ENCODE data around the gene INS.
"Not testable (repeated sequence)": the region's sequence is repeated elsewhere in the genome, so short reads cannot be mapped to it uniquely, and the experiment has no call there.

INS gene

GRCh38 chr11:2131371-2132236 lies 29.4 kb downstream of the INS start:
- DNase-seq: no peak

GRCh38 chr11:2130881-2131352 lies 30.1 kb downstream of the INS start:
- DNase-seq: no peak

- DNase-seq: no peak
Observed at GRCh38 chr11:2129699-2130366, 31.2 kb downstream of the INS start.

GRCh38 chr11:2129308-2129698 lies 31.7 kb downstream of the INS start:
- no peak for DNase-seq

- no peak for DNase-seq
Observed at GRCh38 chr11:2128511-2129307, 32.3 kb downstream of the INS start.

- DNase-seq: no peak
Observed at GRCh38 chr11:2128130-2128510, 32.9 kb downstream of the INS start.

GRCh38 chr11:2127482-2128129 lies 33.4 kb downstream of the INS start:
- no peak for DNase-seq

GRCh38 chr11:2126520-2127085 lies 34.4 kb downstream of the INS start:
- DNase-seq: no peak

- not testable (repeated sequence) for DNase-seq
Observed at GRCh38 chr11:2124736-2125484, 36.1 kb downstream of the INS start.

GRCh38 chr11:2123628-2123960 lies 37.4 kb downstream of the INS start:
- no peak for DNase-seq

- DNase-seq: no peak
Observed at GRCh38 chr11:2122907-2123627, 37.9 kb downstream of the INS start.

GRCh38 chr11:2122222-2122906 lies 38.6 kb downstream of the INS start:
- DNase-seq: no peak

- DNase-seq: no peak
Observed at GRCh38 chr11:2121227-2122130, 39.5 kb downstream of the INS start.

GRCh38 chr11:2120359-2121100 lies 40.5 kb downstream of the INS start:
- no peak for DNase-seq

- no peak for DNase-seq
Observed at GRCh38 chr11:2118677-2119076, 42.3 kb downstream of the INS start.

- DNase-seq: no peak
Observed at GRCh38 chr11:2116680-2117079, 44.3 kb downstream of the INS start.

- DNase-seq: no peak
Observed at GRCh38 chr11:2115308-2115707, 45.7 kb downstream of the INS start.

- DNase-seq: no peak
Observed at GRCh38 chr11:2114430-2115241, 46.4 kb downstream of the INS start.

Measured in activated naive CD4-positive, alpha-beta T cell (primary cell).